Karpas-422 (cell line): Measurements from ENCODE around the gene RTTN. TPM values are rescaled to one million over a fixed set of nuclear protein-coding genes. Genes with fewer than 3 reads are reported as not detected.

Experiments used
- DNase-seq: peaks from one replicate; pipeline ENCODE4 v3.0.0-alpha.2; 2015
- H2AFZ ChIP-seq: fragments of 200-600 bp; sonication (generic); 2 replicates; pipeline ENCODE4 v1.6.1; 2014; ENCODE audit warnings: antibody characterized with exemption, low read length, mixed read lengths
- H3K27ac ChIP-seq: fragments of 200-600 bp; sonication (generic); 2 replicates; pipeline ENCODE4 v1.5.1; 2014; ENCODE audit warnings: mild to moderate bottlenecking, low read length, moderate library complexity
- H3K27me3 ChIP-seq: fragments of 200-600 bp; sonication (generic); 2 replicates; pipeline ENCODE4 v1.6.1; 2014; ENCODE audit warnings: low read length, mixed read lengths
- H3K36me3 ChIP-seq: fragments of 200-600 bp; sonication (generic); 2 replicates; pipeline ENCODE4 v1.6.1; 2014; ENCODE audit warnings: low read length, mixed read lengths; ENCODE audit not compliant: insufficient read depth
- H3K4me1 ChIP-seq: fragments of 200-600 bp; sonication (generic); 2 replicates; pipeline ENCODE4 v1.6.1; 2014; ENCODE audit warnings: mild to moderate bottlenecking, low read length, mixed read lengths
- H3K4me2 ChIP-seq: fragments of 200-600 bp; sonication (generic); 2 replicates; pipeline ENCODE4 v1.6.1; 2014; ENCODE audit warnings: low read length, low read depth, mild to moderate bottlenecking; ENCODE audit not compliant: poor library complexity, severe bottlenecking
- H3K4me3 ChIP-seq: fragments of 200-600 bp; sonication (generic); 2 replicates; pipeline ENCODE4 v1.5.1; 2014; ENCODE audit warnings: mild to moderate bottlenecking, antibody characterized with exemption, low read length, mixed read lengths
- H3K79me2 ChIP-seq: fragments of 200-600 bp; sonication (generic); 2 replicates; pipeline ENCODE4 v1.6.1; 2014; ENCODE audit warnings: mild to moderate bottlenecking, low read length, mixed read lengths
- H3K9ac ChIP-seq: fragments of 200-600 bp; sonication (generic); 2 replicates; pipeline ENCODE4 v1.6.0; 2014; ENCODE audit warnings: low read length
- H3K9me2 ChIP-seq: fragments of 200-600 bp; sonication (generic), shearing (Covaris generic); replicated peaks from 2 replicates; pipeline ENCODE4 v1.6.0; 2014; ENCODE audit warnings: mild to moderate bottlenecking, low read length, moderate library complexity; ENCODE audit not compliant: insufficient read depth
- H3K9me3 ChIP-seq: fragments of 300-700, 200-600 bp; sonication (generic); 2 replicates; pipeline ENCODE4 v1.6.1; 2014; ENCODE audit warnings: low read length, mixed read lengths
- H4K20me1 ChIP-seq: fragments of 200-600 bp; sonication (generic); 2 replicates; pipeline ENCODE4 v1.6.1; 2014; ENCODE audit warnings: mild to moderate bottlenecking, antibody characterized with exemption, low read length, low read depth; ENCODE audit not compliant: insufficient read depth
- total RNA-seq: library from RNA; depleted of rRNA; stranded (reverse); fragments of >200 nt; shearing (Covaris generic); gene quantifications from 2 replicates; pipeline ENCODE4 v1.2.3, GENCODE V29; 2014; ENCODE audit warnings: low replicate concordance

The RTTN gene
- total RNA-seq, 1 experiment from 2014 or later, result 57.4 TPM

GRCh38 chr18:69996417-69996816 lies 209.1 kb downstream of the RTTN start:
- no peak for DNase-seq
- Histone ChIP-seq H2AFZ (no peak overlapping the region), H4K20me1 (no peaks in the 10 kb centered on the region), H3K79me2 (no peaks in the 10 kb centered on the region), H3K27me3 (no peaks in the 10 kb centered on the region), H3K4me3 (no peak overlapping the region), H3K4me2 (no peak overlapping the region), H3K27ac (no peak overlapping the region), H3K36me3 (no peaks in the 10 kb centered on the region), H3K4me1 (no peaks in the 10 kb centered on the region), H3K9me3 (peaks cover 5% of the 10 kb centered on the region; the same call in 1 of the 2 replicates), H3K9ac (no peak overlapping the region), H3K9me2 (no peaks in the 10 kb centered on the region)

GRCh38 chr18:69995774-69996173 lies 209.7 kb downstream of the RTTN start:
- H3K4me2 ChIP-seq, result no peak overlapping the region
- peaks cover 6% of the 10 kb centered on the region; the same call in 1 of the 2 replicates for H3K9me3 ChIP-seq
- no peak overlapping the region for H2AFZ ChIP-seq
- H3K9ac ChIP-seq, result no peak overlapping the region
- H3K27me3 ChIP-seq, result no peaks in the 10 kb centered on the region
- no peak overlapping the region for H3K4me3 ChIP-seq
- H3K4me1 ChIP-seq, result no peaks in the 10 kb centered on the region
- no peaks in the 10 kb centered on the region for H3K79me2 ChIP-seq
- H3K9me2 ChIP-seq, result no peaks in the 10 kb centered on the region
- no peaks in the 10 kb centered on the region for H3K36me3 ChIP-seq
- no peak overlapping the region for H3K27ac ChIP-seq
- H4K20me1 ChIP-seq, result no peaks in the 10 kb centered on the region
- no peak for DNase-seq

- Histone ChIP-seq H4K20me1 (no peaks in the 10 kb centered on the region), H3K27me3 (no peaks in the 10 kb centered on the region), H3K9me3 (peaks cover 22% of the 10 kb centered on the region), H3K4me2 (no peak overlapping the region), H3K27ac (no peak overlapping the region), H3K36me3 (peaks cover 5% of the 10 kb centered on the region; the same call in 1 of the 2 replicates), H3K9me2 (no peaks in the 10 kb centered on the region), H2AFZ (no peak overlapping the region), H3K4me1 (no peaks in the 10 kb centered on the region), H3K4me3 (no peak overlapping the region), H3K9ac (no peak overlapping the region), H3K79me2 (no peaks in the 10 kb centered on the region)
- no peak for DNase-seq
These were observed 212.7 kb downstream of the RTTN start for GRCh38 chr18:69992776-69993175.

- H3K4me1 ChIP-seq, result no peaks in the 10 kb centered on the region
- H3K4me3 ChIP-seq, result no peak overlapping the region
- H3K27ac ChIP-seq, result no peak overlapping the region
- no peaks in the 10 kb centered on the region for H3K9me2 ChIP-seq
- no peak overlapping the region for H2AFZ ChIP-seq
- H4K20me1 ChIP-seq, result no peaks in the 10 kb centered on the region
- H3K27me3 ChIP-seq, result no peaks in the 10 kb centered on the region
- no peak for DNase-seq
- no peak overlapping the region for H3K4me2 ChIP-seq
- no peaks in the 10 kb centered on the region for H3K79me2 ChIP-seq
- H3K9ac ChIP-seq, result no peak overlapping the region
- H3K9me3 ChIP-seq, result peaks cover 26% of the 10 kb centered on the region
- peaks cover 14% of the 10 kb centered on the region; the same call in 1 of the 2 replicates for H3K36me3 ChIP-seq
These were observed 217.6 kb downstream of the RTTN start for GRCh38 chr18:69987870-69988269.

- no peak overlapping the region for H3K4me3 ChIP-seq
- no peaks in the 10 kb centered on the region for H4K20me1 ChIP-seq
- no peak overlapping the region for H3K27ac ChIP-seq
- no peak overlapping the region for H3K9ac ChIP-seq
- H3K4me2 ChIP-seq, result no peak overlapping the region
- H2AFZ ChIP-seq, result no peak overlapping the region
- H3K36me3 ChIP-seq, result peaks cover 14% of the 10 kb centered on the region; the same call in 1 of the 2 replicates
- no peaks in the 10 kb centered on the region for H3K79me2 ChIP-seq
- H3K27me3 ChIP-seq, result no peaks in the 10 kb centered on the region
- no peaks in the 10 kb centered on the region for H3K9me2 ChIP-seq
- no peaks in the 10 kb centered on the region for H3K4me1 ChIP-seq
- peaks cover 20% of the 10 kb centered on the region for H3K9me3 ChIP-seq
- DNase-seq, result no peak
These were observed 220.2 kb downstream of the RTTN start for GRCh38 chr18:69985239-69985638.

GRCh38 chr18:69982417-69982816 lies 223.1 kb downstream of the RTTN start:
- Histone ChIP-seq H4K20me1 (no peaks in the 10 kb centered on the region), H3K9me3 (peaks cover under 1% of the 10 kb centered on the region), H3K4me1 (no peaks in the 10 kb centered on the region), H2AFZ (no peak overlapping the region), H3K9me2 (no peaks in the 10 kb centered on the region), H3K27me3 (no peaks in the 10 kb centered on the region), H3K27ac (no peak overlapping the region), H3K4me3 (no peak overlapping the region), H3K9ac (no peak overlapping the region), H3K79me2 (no peaks in the 10 kb centered on the region), H3K36me3 (0 out of 2 replicates have a peak, but pooled peaks cover 8% of the 10 kb centered on the region), H3K4me2 (no peak overlapping the region)
- DNase-seq, result no peak

- Histone ChIP-seq H3K36me3 (0 out of 2 replicates have a peak, but pooled peaks cover 3% of the 10 kb centered on the region), H3K9me3 (no peaks in the 10 kb centered on the region; the same call in 1 of the 2 replicates), H3K27me3 (no peaks in the 10 kb centered on the region), H4K20me1 (no peaks in the 10 kb centered on the region), H3K9ac (no peak overlapping the region), H3K4me2 (no peak overlapping the region), H3K4me3 (no peak overlapping the region), H3K79me2 (no peaks in the 10 kb centered on the region), H3K27ac (no peak overlapping the region), H3K9me2 (no peaks in the 10 kb centered on the region), H2AFZ (no peak overlapping the region), H3K4me1 (no peaks in the 10 kb centered on the region)
- DNase-seq, result no peak
These were observed 223.5 kb downstream of the RTTN start for GRCh38 chr18:69981948-69982347.

- no peak overlapping the region for H2AFZ ChIP-seq
- H3K4me1 ChIP-seq, result no peaks in the 10 kb centered on the region
- H3K27ac ChIP-seq, result no peak overlapping the region
- H3K9ac ChIP-seq, result no peak overlapping the region
- H3K27me3 ChIP-seq, result no peaks in the 10 kb centered on the region
- no peaks in the 10 kb centered on the region for H3K9me2 ChIP-seq
- no peak for DNase-seq
- H4K20me1 ChIP-seq, result no peaks in the 10 kb centered on the region
- no peaks in the 10 kb centered on the region for H3K9me3 ChIP-seq
- H3K36me3 ChIP-seq, result no peaks in the 10 kb centered on the region
- no peak overlapping the region for H3K4me3 ChIP-seq
- H3K4me2 ChIP-seq, result no peak overlapping the region
- H3K79me2 ChIP-seq, result no peaks in the 10 kb centered on the region
These were observed 224.3 kb downstream of the RTTN start for GRCh38 chr18:69980982-69981804.
